Fibroblast of lung (primary cell): ENCODE results near the gene OR51L1. TPM values are rescaled to one million over a fixed set of nuclear protein-coding genes. Genes with fewer than 3 reads are reported as not detected.

ENCODE experiments used
- DNase-seq, 2 donors: peaks; one replicate each; pipeline versions ENCODE4 v3.0.0 to v3.0.0-alpha.2; 2010; ENCODE audit warnings: low read depth in 2 of 2
- H2AFZ ChIP-seq: 2 replicates; pipeline ENCODE4 v1.5.1; 2012; ENCODE audit warnings: low read length, control low read depth, inconsistent platforms
- H3K27ac ChIP-seq: 2 replicates; pipeline ENCODE4 v1.5.1; 2011; ENCODE audit warnings: low read length, control low read depth; ENCODE audit not compliant: insufficient read depth
- H3K27me3 ChIP-seq: 2 replicates; pipeline ENCODE4 v1.5.1; 2011; ENCODE audit warnings: mild to moderate bottlenecking, low read length; ENCODE audit not compliant: control insufficient read depth, insufficient read depth
- H3K36me3 ChIP-seq: 2 replicates; pipeline ENCODE4 v1.5.1; 2011; ENCODE audit warnings: low read length; ENCODE audit not compliant: control insufficient read depth, insufficient read depth
- H3K4me1 ChIP-seq: 2 replicates; pipeline ENCODE4 v1.5.1; 2011; ENCODE audit warnings: low read length; ENCODE audit not compliant: control insufficient read depth, insufficient read depth; ENCODE audit errors: extremely low read depth
- H3K4me2 ChIP-seq: 2 replicates; pipeline ENCODE4 v1.5.1; 2011; ENCODE audit warnings: low read length, control low read depth; ENCODE audit not compliant: insufficient read depth; ENCODE audit errors: extremely low read depth
- H3K4me3 ChIP-seq, 4 experiments: fragments of 200-600 bp in 1 of 4; sonication (generic) in 1 of 4; replicated peaks in 1 of 4; 2 replicates each; pipeline ENCODE4 v1.5.1; 2011 to 2016; ENCODE audit warnings: low read length in 4 of 4, low read depth in 3 of 4, mild to moderate bottlenecking in 3 of 4, control low read depth in 2 of 4, inconsistent platforms in 1 of 4, mixed read lengths in 1 of 4; ENCODE audit not compliant: insufficient read depth in 1 of 4; ENCODE audit errors: control extremely low read depth in 1 of 4
- H3K79me2 ChIP-seq: 2 replicates; pipeline ENCODE4 v1.5.1; 2012; ENCODE audit warnings: mild to moderate bottlenecking, low read length, inconsistent platforms; ENCODE audit not compliant: control insufficient read depth, insufficient read depth
- H3K9ac ChIP-seq: 2 replicates; pipeline ENCODE4 v1.5.1; 2011; ENCODE audit warnings: mild to moderate bottlenecking, low read length, control low read depth; ENCODE audit not compliant: insufficient read depth
- H3K9me3 ChIP-seq: 2 replicates; pipeline ENCODE4 v1.5.1; 2012; ENCODE audit warnings: low read depth, low read length; ENCODE audit not compliant: control insufficient read depth, insufficient read depth
- H4K20me1 ChIP-seq: 2 replicates; pipeline ENCODE4 v1.5.1; 2011; ENCODE audit warnings: low read length; ENCODE audit not compliant: control insufficient read depth, insufficient read depth; ENCODE audit errors: extremely low read depth
- CTCF ChIP-seq, 2 donors: IDR thresholded peaks in 1 of 2; conservative IDR thresholded peaks in 1 of 2; 1 replicate in 1 of 2; 2 replicates in 1 of 2; pipeline ENCODE4 v1.5.1; 2011 to 2012; ENCODE audit warnings: low read length in 2 of 2, control low read depth in 1 of 2, inconsistent platforms in 1 of 2, low read depth in 1 of 2, mild to moderate bottlenecking in 1 of 2
- EZH2 ChIP-seq: IDR thresholded peaks from 2 replicates; pipeline ENCODE4 v1.5.1; 2012; ENCODE audit warnings: low read length, control low read depth, mild to moderate bottlenecking; ENCODE audit errors: missing control alignments
- polyA plus RNA-seq, 2 donors: library from polyadenylated mRNA; depleted of rRNA in 1 of 2; stranded (reverse) in 1 of 2; unstranded in 1 of 2; fragments of >200 nt; gene quantifications; 2 replicates each; pipeline ENCODE4 v1.2.1, GENCODE V29; 2011 to 2012; ENCODE audit warnings: missing spikeins in 1 of 2
- total RNA-seq: library from RNA; depleted of rRNA; stranded (reverse); fragments of >200 nt; gene quantifications from 2 replicates; pipeline ENCODE4 v1.2.1, GENCODE V29; 2014

OR51L1 gene
- total and polyA plus RNA-seq, 2 donors (not counting 1 experiment from before 2014, with no cell fraction given): not detected

GRCh38 chr11:5021996-5022395 lies 27.3 kb downstream of the OR51L1 start:
- TF ChIP-seq EZH2 (no peak), CTCF (conservative IDR thresholded peaks at IDR 0.05 in 1 of 2, IDR thresholded peaks at IDR 0.05 in 1 of 2; ENCODE audit: low read depth in 1 of 2, low read length in 2 of 2) (no peak)
- no peak overlapping the region for H2AFZ ChIP-seq

GRCh38 chr11:5036669-5037068 lies 42.0 kb downstream of the OR51L1 start:
- no peak overlapping the region for H3K4me3 ChIP-seq
- H2AFZ ChIP-seq: no peak overlapping the region
- no peak overlapping the region for H3K4me2 ChIP-seq
- H3K79me2 ChIP-seq: no peaks in the 10 kb centered on the region
- H3K36me3 ChIP-seq: no peaks in the 10 kb centered on the region
- no peak for DNase-seq
- no peaks in the 10 kb centered on the region for H3K9me3 ChIP-seq
- H3K27me3 ChIP-seq: no peaks in the 10 kb centered on the region
- no peaks in the 10 kb centered on the region for H4K20me1 ChIP-seq
- no peak for TF ChIP-seq CTCF (conservative IDR thresholded peaks at IDR 0.05 in 1 of 2, IDR thresholded peaks at IDR 0.05 in 1 of 2; ENCODE audit: low read depth in 1 of 2, low read length in 2 of 2)
- TF ChIP-seq EZH2: no peak
- H3K9ac ChIP-seq: no peak overlapping the region
- H3K4me1 ChIP-seq: no peaks in the 10 kb centered on the region
- no peak overlapping the region for H3K27ac ChIP-seq

More at GRCh38 chr11:5021996-5022395, 27.3 kb downstream of the OR51L1 start:
- Histone ChIP-seq H3K9ac (no peak overlapping the region), H4K20me1 (no peaks in the 10 kb centered on the region), H3K27ac (no peak overlapping the region), H3K9me3 (no peaks in the 10 kb centered on the region), H3K4me3 (no peak overlapping the region), H3K27me3 (no peaks in the 10 kb centered on the region), H3K79me2 (no peaks in the 10 kb centered on the region), H3K4me1 (no peaks in the 10 kb centered on the region), H3K36me3 (no peaks in the 10 kb centered on the region), H3K4me2 (no peak overlapping the region)
- no peak for DNase-seq

GRCh38 chr11:5037926-5038325 lies 43.3 kb downstream of the OR51L1 start:
- no peaks in the 10 kb centered on the region for H3K36me3 ChIP-seq
- no peak for TF ChIP-seq CTCF (conservative IDR thresholded peaks at IDR 0.05 in 1 of 2, IDR thresholded peaks at IDR 0.05 in 1 of 2; ENCODE audit: low read depth in 1 of 2, low read length in 2 of 2)
- no peak for TF ChIP-seq EZH2
- H4K20me1 ChIP-seq: no peaks in the 10 kb centered on the region
- no peaks in the 10 kb centered on the region for H3K4me1 ChIP-seq
- no peak overlapping the region for H3K9ac ChIP-seq
- H3K27ac ChIP-seq: no peak overlapping the region
- no peaks in the 10 kb centered on the region for H3K9me3 ChIP-seq
- no peak overlapping the region for H3K4me2 ChIP-seq
- H2AFZ ChIP-seq: no peak overlapping the region
- DNase-seq: no peak
- H3K27me3 ChIP-seq: no peaks in the 10 kb centered on the region
- H3K4me3 ChIP-seq: no peak overlapping the region
- no peaks in the 10 kb centered on the region for H3K79me2 ChIP-seq
